Measurements from ENCODE around the gene CSTF2T.
A peak's percentile ranks its signal among the peaks of the same experiment; 100 is the strongest.

Gene CSTF2T

GRCh38 chr10:51683031-51683691 lies 16.2 kb downstream of the CSTF2T start:
- DNase-seq (ENCODE audit: extremely low read depth, low read depth), result peak; percentile 64
- TF ChIP-seq CTCF (IDR thresholded peaks at IDR 0.05; ENCODE audit: low read depth, low read length), result no peak

- DNase-seq (ENCODE audit: extremely low read depth, low read depth), result no peak
- TF ChIP-seq CTCF (IDR thresholded peaks at IDR 0.05; ENCODE audit: low read depth, low read length), result no peak
These were observed 19.6 kb downstream of the CSTF2T start for GRCh38 chr10:51679841-51680240.

GRCh38 chr10:51675088-51675487 lies 24.3 kb downstream of the CSTF2T start:
- DNase-seq (ENCODE audit: extremely low read depth, low read depth), result no peak
- no peak for TF ChIP-seq CTCF (IDR thresholded peaks at IDR 0.05; ENCODE audit: low read depth, low read length)

- no peak for TF ChIP-seq CTCF (IDR thresholded peaks at IDR 0.05; ENCODE audit: low read depth, low read length)
- DNase-seq (ENCODE audit: extremely low read depth, low read depth), result no peak
These were observed 27.3 kb downstream of the CSTF2T start for GRCh38 chr10:51672039-51672535.

- no peak for TF ChIP-seq CTCF (IDR thresholded peaks at IDR 0.05; ENCODE audit: low read depth, low read length)
These were observed 30.4 kb downstream of the CSTF2T start for GRCh38 chr10:51669041-51669440.

GRCh38 chr10:51668336-51668689 lies 31.1 kb downstream of the CSTF2T start:
- TF ChIP-seq CTCF (IDR thresholded peaks at IDR 0.05; ENCODE audit: low read depth, low read length), result no peak
- DNase-seq (ENCODE audit: extremely low read depth, low read depth), result no peak

More at GRCh38 chr10:51669041-51669440, 30.4 kb downstream of the CSTF2T start:
- DNase-seq (ENCODE audit: extremely low read depth, low read depth), result no peak

GRCh38 chr10:51667678-51668335 lies 31.6 kb downstream of the CSTF2T start:
- DNase-seq (ENCODE audit: extremely low read depth, low read depth), result peak; percentile 41
- TF ChIP-seq CTCF (IDR thresholded peaks at IDR 0.05; ENCODE audit: low read depth, low read length), result no peak

All from AG09319 (cell line).